ENCODE data around the gene PIGW. TPM values are rescaled to one million over a fixed set of nuclear protein-coding genes. Genes with fewer than 3 reads are reported as not detected.

Gene PIGW
- total RNA-seq, 1 experiment from 2014 or later, result 9.8 TPM

GRCh38 chr17:36575028-36575427, 40.2 kb downstream of the PIGW start:
- ChIA-PET POLR2A (interaction anchor here (1.0 kb wide), 1 partner anchor 29 kb away, joined by 3 read pairs; no protein-coding TSS in a partner anchor), CTCF (interaction anchor here (0.6 kb wide), 1 partner anchor 22 kb away, joined by 3 read pairs; no protein-coding TSS in a partner anchor)
- H3K27ac Mint-ChIP-seq (ENCODE audit: low read depth, unreplicated experiment), result no peak overlapping the region
- DNase-seq (ENCODE audit: unreplicated experiment), result no peak
- H3K4me1 Mint-ChIP-seq (ENCODE audit: insufficient read depth, unreplicated experiment), result peaks cover 13% of the 10 kb centered on the region
- no peak overlapping the region for H3K4me3 Mint-ChIP-seq (ENCODE audit: unreplicated experiment)
- intact Hi-C loops (cut with micrococcal nuclease), result no loop called here
- peaks cover 79% of the 10 kb centered on the region for H3K36me3 Mint-ChIP-seq (ENCODE audit: insufficient read depth, unreplicated experiment)
- H3K9me3 Mint-ChIP-seq (ENCODE audit: unreplicated experiment), result no peaks in the 10 kb centered on the region
- no peak for TF ChIP-seq CTCF (IDR thresholded peaks at IDR 0.05; ENCODE audit: unreplicated experiment)
- BruUV-seq (replicated peaks), result no TSS peak
- H3K27me3 Mint-ChIP-seq (ENCODE audit: insufficient read depth, unreplicated experiment), result no peaks in the 10 kb centered on the region

- DNase-seq (ENCODE audit: unreplicated experiment), result no peak
- CTCF ChIA-PET, result interaction anchor here (0.9 to 1.5 kb wide), 2 partner anchors 25 to 39 kb away, joined by 3 to 5 read pairs; no protein-coding TSS in a partner anchor
Measured at GRCh38 chr17:36576793-36577192, 42.0 kb downstream of the PIGW start.

GRCh38 chr17:36578671-36579070, 43.9 kb downstream of the PIGW start:
- peaks cover 9% of the 10 kb centered on the region for H3K4me1 Mint-ChIP-seq (ENCODE audit: insufficient read depth, unreplicated experiment)

More at GRCh38 chr17:36576793-36577192, 42.0 kb downstream of the PIGW start:
- POLR2A ChIA-PET, result no interaction called here
- intact Hi-C loops (cut with micrococcal nuclease), result no loop called here
- no peak overlapping the region for H3K4me3 Mint-ChIP-seq (ENCODE audit: unreplicated experiment)
- TF ChIP-seq CTCF (IDR thresholded peaks at IDR 0.05; ENCODE audit: unreplicated experiment), result no peak
- H3K27me3 Mint-ChIP-seq (ENCODE audit: insufficient read depth, unreplicated experiment), result no peaks in the 10 kb centered on the region
- H3K36me3 Mint-ChIP-seq (ENCODE audit: insufficient read depth, unreplicated experiment), result peaks cover 80% of the 10 kb centered on the region
- no peaks in the 10 kb centered on the region for H3K9me3 Mint-ChIP-seq (ENCODE audit: unreplicated experiment)
- H3K27ac Mint-ChIP-seq (ENCODE audit: low read depth, unreplicated experiment), result no peak overlapping the region
- no TSS peak for BruUV-seq (replicated peaks)
- peaks cover 13% of the 10 kb centered on the region for H3K4me1 Mint-ChIP-seq (ENCODE audit: insufficient read depth, unreplicated experiment)

GRCh38 chr17:36583787-36584186, 49.0 kb downstream of the PIGW start:
- ChIA-PET POLR2A (interaction anchor here (0.5 to 4.0 kb wide), 5 partner anchors 9 to 230 kb away, joined by 3 to 13 read pairs (median 4); partner anchors contain the start of genes GGNBP2 and MRM1), CTCF (interaction anchor here (0.6 kb wide), 2 partner anchors 376 to 863 kb away, joined by 3 to 5 read pairs; no protein-coding TSS in a partner anchor)
- intact Hi-C loops (cut with micrococcal nuclease), result no loop called here
- Mint-ChIP-seq H3K4me1 (ENCODE audit: insufficient read depth, unreplicated experiment) (no peaks in the 10 kb centered on the region), H3K27ac (ENCODE audit: low read depth, unreplicated experiment) (no peak overlapping the region), H3K27me3 (ENCODE audit: insufficient read depth, unreplicated experiment) (no peaks in the 10 kb centered on the region), H3K9me3 (ENCODE audit: unreplicated experiment) (no peaks in the 10 kb centered on the region), H3K36me3 (ENCODE audit: insufficient read depth, unreplicated experiment) (peaks cover 95% of the 10 kb centered on the region), H3K4me3 (ENCODE audit: unreplicated experiment) (no peak overlapping the region)
- no peak for DNase-seq (ENCODE audit: unreplicated experiment)
- BruUV-seq (replicated peaks), result no TSS peak
- no peak for TF ChIP-seq CTCF (IDR thresholded peaks at IDR 0.05; ENCODE audit: unreplicated experiment)

More at GRCh38 chr17:36578671-36579070, 43.9 kb downstream of the PIGW start:
- Mint-ChIP-seq H3K27ac (ENCODE audit: low read depth, unreplicated experiment) (no peak overlapping the region), H3K4me3 (ENCODE audit: unreplicated experiment) (no peak overlapping the region), H3K36me3 (ENCODE audit: insufficient read depth, unreplicated experiment) (peaks cover 77% of the 10 kb centered on the region), H3K9me3 (ENCODE audit: unreplicated experiment) (no peaks in the 10 kb centered on the region), H3K27me3 (ENCODE audit: insufficient read depth, unreplicated experiment) (no peaks in the 10 kb centered on the region)
- CTCF ChIA-PET, result interaction anchor here (0.9 kb wide), 1 partner anchor 12 kb away, joined by 3 read pairs; no protein-coding TSS in a partner anchor
- no peak for TF ChIP-seq CTCF (IDR thresholded peaks at IDR 0.05; ENCODE audit: unreplicated experiment)
- DNase-seq (ENCODE audit: unreplicated experiment), result no peak
- BruUV-seq (replicated peaks), result no TSS peak
- intact Hi-C loops (cut with micrococcal nuclease), result no loop called here
- POLR2A ChIA-PET, result interaction anchor here (0.7 to 1.3 kb wide), 2 partner anchors 13 to 33 kb away, joined by 5 to 8 read pairs; partner anchors contain the start of gene DHRS11

All from MCF 10A (cell line).